ENCODE data around the gene MRPL16. TPM values are rescaled to one million over a fixed set of nuclear protein-coding genes. Genes with fewer than 3 reads are reported as not detected.
A peak's percentile ranks its signal among the peaks of the same experiment; 100 is the strongest.

The MRPL16 gene
- polyA plus RNA-seq, 3 donors = 34.1 to 75.0 (median 71.9) TPM

- H3K27me3 Mint-ChIP-seq (ENCODE audit: low read depth in 3 of 3) = no peaks in the 10 kb centered on the region
- Histone ChIP-seq H3K36me3 (replicated peaks in 1 of 2; ENCODE audit: control insufficient read depth in 1 of 2, insufficient read depth in 2 of 2, low read length in 2 of 2) (peaks cover 25 to 46% of the 10 kb centered on the region in 2 donors), H3K27ac (ENCODE audit: low read depth in 1 of 2, low read length in 2 of 2) (peak overlapping the region; percentile 86 to 97), H3K4me2 (replicated peaks; ENCODE audit: extremely low read depth, low read length, poor library complexity, severe bottlenecking) (peak overlapping the region; percentile 56), H3K9ac (ENCODE audit: insufficient read depth, low read length, poor library complexity, severe bottlenecking) (peak overlapping the region; percentile 63), H3K27me3 (ENCODE audit: control insufficient read depth in 2 of 2, insufficient read depth in 2 of 2, low read length in 2 of 2) (no peaks in the 10 kb centered on the region), H3K4me1 (ENCODE audit: control insufficient read depth in 1 of 2, insufficient read depth in 2 of 2, low read length in 2 of 2) (peaks cover 40 to 49% of the 10 kb centered on the region in 2 donors), H3K79me2 (ENCODE audit: insufficient read depth, low read length) (peaks cover 45% of the 10 kb centered on the region), H3K4me3 (replicated peaks in 1 of 3; ENCODE audit: low read depth in 2 of 3, low read length in 3 of 3) (peak overlapping the region in 1 of 3 experiments; percentile 55), H3K9me3 (replicated peaks in 1 of 2; ENCODE audit: control insufficient read depth in 1 of 2, insufficient read depth in 1 of 2, low read length in 2 of 2) (no peaks in the 10 kb centered on the region), H4K20me1 (ENCODE audit: insufficient read depth, low read length) (no peaks in the 10 kb centered on the region), H2AFZ (ENCODE audit: insufficient read depth, low read depth, low read length, poor library complexity, severe bottlenecking) (no peak overlapping the region)
- H3K4me3 Mint-ChIP-seq = no peak overlapping the region
- peaks cover 0 to 4% (median 0%) of the 10 kb centered on the region in 7 donors for H3K9me3 Mint-ChIP-seq
- peak overlapping the region in 6 of 7 donors; percentile 92 to 99 (median 98) for H3K27ac Mint-ChIP-seq
- peaks cover 30% of the 10 kb centered on the region for H3K4me1 Mint-ChIP-seq
- WGBS (ENCODE audit: insufficient coverage) = 67% methylated on average over 1 of the region's 5 CpGs
- peak in 1 of 3 donors; percentile 11 for DNase-seq
- TF ChIP-seq, protein P1, sequence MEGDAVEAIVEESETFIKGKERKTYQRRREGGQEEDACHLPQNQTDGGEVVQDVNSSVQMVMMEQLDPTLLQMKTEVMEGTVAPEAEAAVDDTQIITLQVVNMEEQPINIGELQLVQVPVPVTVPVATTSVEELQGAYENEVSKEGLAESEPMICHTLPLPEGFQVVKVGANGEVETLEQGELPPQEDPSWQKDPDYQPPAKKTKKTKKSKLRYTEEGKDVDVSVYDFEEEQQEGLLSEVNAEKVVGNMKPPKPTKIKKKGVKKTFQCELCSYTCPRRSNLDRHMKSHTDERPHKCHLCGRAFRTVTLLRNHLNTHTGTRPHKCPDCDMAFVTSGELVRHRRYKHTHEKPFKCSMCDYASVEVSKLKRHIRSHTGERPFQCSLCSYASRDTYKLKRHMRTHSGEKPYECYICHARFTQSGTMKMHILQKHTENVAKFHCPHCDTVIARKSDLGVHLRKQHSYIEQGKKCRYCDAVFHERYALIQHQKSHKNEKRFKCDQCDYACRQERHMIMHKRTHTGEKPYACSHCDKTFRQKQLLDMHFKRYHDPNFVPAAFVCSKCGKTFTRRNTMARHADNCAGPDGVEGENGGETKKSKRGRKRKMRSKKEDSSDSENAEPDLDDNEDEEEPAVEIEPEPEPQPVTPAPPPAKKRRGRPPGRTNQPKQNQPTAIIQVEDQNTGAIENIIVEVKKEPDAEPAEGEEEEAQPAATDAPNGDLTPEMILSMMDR (IDR thresholded peaks at IDR 0.05) = no peak
- H3K36me3 Mint-ChIP-seq = peaks cover 44 to 53% of the 10 kb centered on the region in 2 donors
- intact Hi-C loops (cut with micrococcal nuclease) = no loop called here
Observed at GRCh38 chr11:59773083-59773440, 37.5 kb downstream of the MRPL16 start.

DNA sequence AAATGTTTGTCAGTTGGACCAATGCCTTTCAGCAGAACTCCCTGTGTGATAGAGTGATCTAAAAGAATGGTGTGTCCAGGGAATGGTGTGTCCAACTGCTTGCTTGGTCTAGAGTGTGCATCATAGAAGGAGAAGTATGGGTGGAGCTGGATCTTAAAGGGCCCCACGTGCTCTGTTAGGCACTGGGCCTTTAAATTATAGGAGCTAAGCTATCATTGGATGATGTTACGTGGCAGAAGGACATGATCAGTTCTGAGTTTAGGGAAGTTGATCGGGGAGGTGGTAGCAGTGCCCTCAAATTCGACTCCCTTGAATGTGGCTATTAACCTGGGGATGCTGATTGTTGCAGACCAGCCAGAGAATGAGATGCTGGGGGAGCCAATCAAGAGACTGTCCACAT is 39.0 kb downstream of the MRPL16 start:
- 13% methylated on average over 3 of the region's 4 CpGs for WGBS (ENCODE audit: insufficient coverage)
- H2AFZ ChIP-seq (ENCODE audit: insufficient read depth, low read depth, low read length, poor library complexity, severe bottlenecking) = peak overlapping the region; percentile 58

More for the DNA sequence above, 39.0 kb downstream of the MRPL16 start:
- peaks cover 0 to 4% (median 0%) of the 10 kb centered on the region in 7 donors for H3K9me3 Mint-ChIP-seq
- Histone ChIP-seq H4K20me1 (ENCODE audit: insufficient read depth, low read length) (no peaks in the 10 kb centered on the region), H3K36me3 (replicated peaks in 1 of 2; ENCODE audit: control insufficient read depth in 1 of 2, insufficient read depth in 2 of 2, low read length in 2 of 2) (peaks cover 23 to 32% of the 10 kb centered on the region in 2 donors), H3K79me2 (ENCODE audit: insufficient read depth, low read length) (peaks cover 57% of the 10 kb centered on the region), H3K4me1 (ENCODE audit: control insufficient read depth in 1 of 2, insufficient read depth in 2 of 2, low read length in 2 of 2) (peaks cover 55 to 64% of the 10 kb centered on the region in 2 donors), H3K9ac (ENCODE audit: insufficient read depth, low read length, poor library complexity, severe bottlenecking) (peak overlapping the region; percentile 33), H3K27ac (ENCODE audit: low read depth in 1 of 2, low read length in 2 of 2) (peak overlapping the region; percentile 86 to 97), H3K9me3 (replicated peaks in 1 of 2; ENCODE audit: control insufficient read depth in 1 of 2, insufficient read depth in 1 of 2, low read length in 2 of 2) (no peaks in the 10 kb centered on the region), H3K4me3 (replicated peaks in 1 of 3; ENCODE audit: low read depth in 2 of 3, low read length in 3 of 3) (peak overlapping the region in 1 of 3 experiments; percentile 55), H3K4me2 (replicated peaks; ENCODE audit: extremely low read depth, low read length, poor library complexity, severe bottlenecking) (peak overlapping the region; percentile 56), H3K27me3 (ENCODE audit: control insufficient read depth in 2 of 2, insufficient read depth in 2 of 2, low read length in 2 of 2) (no peaks in the 10 kb centered on the region)
- peak overlapping the region in 1 of 2 donors; percentile 52 for H3K4me3 Mint-ChIP-seq
- H3K36me3 Mint-ChIP-seq = peaks cover 30 to 43% of the 10 kb centered on the region in 2 donors
- TF ChIP-seq, protein P1 (IDR thresholded peaks at IDR 0.05) = no peak
- H3K27me3 Mint-ChIP-seq (ENCODE audit: low read depth in 3 of 3) = no peaks in the 10 kb centered on the region
- intact Hi-C loops (cut with micrococcal nuclease) = loop anchor here in 1 of 2 donors (2.0 kb wide), 1 partner anchor 17 kb away; the partner anchor contains the start of gene STX3
- peak in 1 of 3 donors; percentile 52 for DNase-seq
- H3K27ac Mint-ChIP-seq = peak overlapping the region in 6 of 7 donors; percentile 92 to 99 (median 98)
- H3K4me1 Mint-ChIP-seq = peaks cover 30% of the 10 kb centered on the region

Measured in CD14-positive monocyte (primary cell).